HG03378 (cell line): Measurements from ENCODE around the gene MKLN1.
"Not testable (repeated sequence)": the region's sequence is repeated elsewhere in the genome, so short reads cannot be mapped to it uniquely, and the experiment has no call there.

ENCODE experiments used
- ATAC-seq: cut with Tn5 transposase; IDR thresholded peaks from one replicate; pipeline ENCODE4 v1.9.1; 2021; ENCODE audit warnings: mild to moderate bottlenecking, moderate library complexity; ENCODE audit not compliant: unreplicated experiment

The MKLN1 gene

GRCh38 chr7:131327626-131328376 lies at the start of gene MKLN1:
MKLN1 (plus strand) TSS chr7:131327876; CDS start chr7:131327900, 24 bp downstream.
- peak; percentile 54 for ATAC-seq

- no peak for ATAC-seq
Measured at GRCh38 chr7:131279044-131279443, 48.6 kb upstream of the MKLN1 start.

- ATAC-seq = no peak
Measured at GRCh38 chr7:131281266-131282048, 46.2 kb upstream of the MKLN1 start.

- ATAC-seq = no peak
Measured at GRCh38 chr7:131284702-131285419, 42.8 kb upstream of the MKLN1 start.

- ATAC-seq = no peak
Measured at GRCh38 chr7:131285556-131285955, 42.1 kb upstream of the MKLN1 start.

- ATAC-seq = no peak
Measured at GRCh38 chr7:131288450-131288849, 39.2 kb upstream of the MKLN1 start.

GRCh38 chr7:131289051-131289450 lies 38.6 kb upstream of the MKLN1 start:
- ATAC-seq = no peak

- no peak for ATAC-seq
Measured at GRCh38 chr7:131292141-131292905, 35.4 kb upstream of the MKLN1 start.

GRCh38 chr7:131293018-131293417 lies 34.7 kb upstream of the MKLN1 start:
- ATAC-seq = no peak

GRCh38 chr7:131294553-131294952 lies 33.1 kb upstream of the MKLN1 start:
- no peak for ATAC-seq

GRCh38 chr7:131298608-131298992 lies 29.1 kb upstream of the MKLN1 start:
- no peak for ATAC-seq

GRCh38 chr7:131299074-131299473 lies 28.6 kb upstream of the MKLN1 start:
- no peak for ATAC-seq

GRCh38 chr7:131300078-131300477 lies 27.6 kb upstream of the MKLN1 start:
- ATAC-seq = no peak

- no peak for ATAC-seq
Measured at GRCh38 chr7:131300572-131301466, 26.9 kb upstream of the MKLN1 start.

GRCh38 chr7:131302446-131302845 lies 25.2 kb upstream of the MKLN1 start:
- ATAC-seq = no peak

GRCh38 chr7:131302876-131303707 lies 24.6 kb upstream of the MKLN1 start:
- no peak for ATAC-seq

- no peak for ATAC-seq
Measured at GRCh38 chr7:131305152-131305551, 22.5 kb upstream of the MKLN1 start.

GRCh38 chr7:131306041-131306440 lies 21.6 kb upstream of the MKLN1 start:
- not testable (repeated sequence) for ATAC-seq

- no peak for ATAC-seq
Measured at GRCh38 chr7:131306777-131307176, 20.9 kb upstream of the MKLN1 start.
